Measurements from ENCODE around the gene NDST4.

The NDST4 gene

DNA sequence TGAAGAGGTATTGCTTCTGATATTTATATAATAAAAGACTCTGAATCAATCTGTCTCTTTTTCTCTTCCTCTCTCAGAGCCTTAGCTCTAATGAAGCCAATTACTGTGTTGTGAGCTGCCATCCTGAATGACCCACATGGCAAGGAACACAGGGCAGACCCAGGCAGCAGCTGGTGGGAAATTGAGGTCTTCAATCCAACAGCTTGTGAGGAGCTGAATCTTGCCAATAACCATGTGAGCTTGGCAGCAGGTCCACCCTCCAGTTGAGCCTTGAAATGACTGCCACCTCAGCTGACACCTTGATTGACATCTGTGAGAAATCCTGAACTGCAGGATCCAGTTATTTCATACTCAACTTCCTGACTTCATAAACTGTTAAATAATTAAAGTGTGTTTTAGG is 149.4 kb downstream of the NDST4 start:
- no peak overlapping the region for H3K27ac ChIP-seq (ENCODE audit: low read depth, low read length)
- no peaks in the 10 kb centered on the region for H4K20me1 ChIP-seq (ENCODE audit: control insufficient read depth, insufficient read depth, low read depth, low read length)
- no peaks in the 10 kb centered on the region for H3K27me3 ChIP-seq (ENCODE audit: control insufficient read depth, low read length)
- H3K9me3 ChIP-seq (ENCODE audit: control insufficient read depth, insufficient read depth, low read length): no peaks in the 10 kb centered on the region
- H3K4me1 ChIP-seq (ENCODE audit: control insufficient read depth, low read length): no peaks in the 10 kb centered on the region
- no peaks in the 10 kb centered on the region for H3K79me2 ChIP-seq (ENCODE audit: control insufficient read depth, low read length)
- H3K4me2 ChIP-seq (ENCODE audit: low read length): no peak overlapping the region
- H3K36me3 ChIP-seq (ENCODE audit: control insufficient read depth, low read length): no peaks in the 10 kb centered on the region
- no peak for TF ChIP-seq EZH2phosphoT487 (IDR thresholded peaks at IDR 0.05; ENCODE audit: borderline replicate concordance, low read length)
- TF ChIP-seq, protein P1, sequence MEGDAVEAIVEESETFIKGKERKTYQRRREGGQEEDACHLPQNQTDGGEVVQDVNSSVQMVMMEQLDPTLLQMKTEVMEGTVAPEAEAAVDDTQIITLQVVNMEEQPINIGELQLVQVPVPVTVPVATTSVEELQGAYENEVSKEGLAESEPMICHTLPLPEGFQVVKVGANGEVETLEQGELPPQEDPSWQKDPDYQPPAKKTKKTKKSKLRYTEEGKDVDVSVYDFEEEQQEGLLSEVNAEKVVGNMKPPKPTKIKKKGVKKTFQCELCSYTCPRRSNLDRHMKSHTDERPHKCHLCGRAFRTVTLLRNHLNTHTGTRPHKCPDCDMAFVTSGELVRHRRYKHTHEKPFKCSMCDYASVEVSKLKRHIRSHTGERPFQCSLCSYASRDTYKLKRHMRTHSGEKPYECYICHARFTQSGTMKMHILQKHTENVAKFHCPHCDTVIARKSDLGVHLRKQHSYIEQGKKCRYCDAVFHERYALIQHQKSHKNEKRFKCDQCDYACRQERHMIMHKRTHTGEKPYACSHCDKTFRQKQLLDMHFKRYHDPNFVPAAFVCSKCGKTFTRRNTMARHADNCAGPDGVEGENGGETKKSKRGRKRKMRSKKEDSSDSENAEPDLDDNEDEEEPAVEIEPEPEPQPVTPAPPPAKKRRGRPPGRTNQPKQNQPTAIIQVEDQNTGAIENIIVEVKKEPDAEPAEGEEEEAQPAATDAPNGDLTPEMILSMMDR (IDR thresholded peaks at IDR 0.05; ENCODE audit: low read depth, low read length, poor library complexity, severe bottlenecking): no peak
- no peaks in the 10 kb centered on the region for H3F3A ChIP-seq (ENCODE audit: control insufficient read depth, insufficient read depth)
- H3K4me3 ChIP-seq (ENCODE audit: low read length): no peak overlapping the region
- no peaks in the 10 kb centered on the region for H3K9me2 ChIP-seq (replicated peaks; ENCODE audit: control insufficient read depth, low read length)

DNA sequence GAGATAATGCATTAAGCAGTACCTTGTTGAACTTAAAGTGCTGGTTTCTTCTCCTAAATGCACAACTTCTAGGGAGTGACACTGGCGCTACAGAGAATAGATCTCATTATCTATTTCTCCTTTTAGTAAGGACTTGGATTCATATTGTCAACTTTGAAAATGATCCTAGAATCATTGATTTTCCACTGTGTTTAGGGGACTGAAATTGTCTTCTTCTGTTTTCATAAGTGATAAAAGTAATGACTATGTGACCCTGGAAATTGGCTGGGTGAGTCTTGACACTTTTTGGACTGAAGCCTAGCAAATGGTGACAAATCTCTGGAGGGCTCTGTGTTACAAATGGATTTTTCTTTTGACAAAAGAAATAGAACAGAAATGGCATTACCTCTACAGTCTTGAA is 167.8 kb downstream of the NDST4 start:
- Histone ChIP-seq H3K9me3 (ENCODE audit: control insufficient read depth, insufficient read depth, low read length) (no peaks in the 10 kb centered on the region), H3K27me3 (ENCODE audit: control insufficient read depth, low read length) (no peaks in the 10 kb centered on the region), H3F3A (ENCODE audit: control insufficient read depth, insufficient read depth) (no peaks in the 10 kb centered on the region), H3K9me2 (replicated peaks; ENCODE audit: control insufficient read depth, low read length) (no peaks in the 10 kb centered on the region), H4K20me1 (ENCODE audit: control insufficient read depth, insufficient read depth, low read depth, low read length) (no peaks in the 10 kb centered on the region), H3K79me2 (ENCODE audit: control insufficient read depth, low read length) (no peaks in the 10 kb centered on the region), H3K27ac (ENCODE audit: low read depth, low read length) (no peak overlapping the region), H3K4me1 (ENCODE audit: control insufficient read depth, low read length) (no peaks in the 10 kb centered on the region), H3K4me3 (ENCODE audit: low read length) (no peak overlapping the region), H3K36me3 (ENCODE audit: control insufficient read depth, low read length) (no peaks in the 10 kb centered on the region), H3K4me2 (ENCODE audit: low read length) (no peak overlapping the region)
- TF ChIP-seq, protein P1 (IDR thresholded peaks at IDR 0.05; ENCODE audit: low read depth, low read length, poor library complexity, severe bottlenecking): no peak
- TF ChIP-seq EZH2phosphoT487 (IDR thresholded peaks at IDR 0.05; ENCODE audit: borderline replicate concordance, low read length): no peak

DNA sequence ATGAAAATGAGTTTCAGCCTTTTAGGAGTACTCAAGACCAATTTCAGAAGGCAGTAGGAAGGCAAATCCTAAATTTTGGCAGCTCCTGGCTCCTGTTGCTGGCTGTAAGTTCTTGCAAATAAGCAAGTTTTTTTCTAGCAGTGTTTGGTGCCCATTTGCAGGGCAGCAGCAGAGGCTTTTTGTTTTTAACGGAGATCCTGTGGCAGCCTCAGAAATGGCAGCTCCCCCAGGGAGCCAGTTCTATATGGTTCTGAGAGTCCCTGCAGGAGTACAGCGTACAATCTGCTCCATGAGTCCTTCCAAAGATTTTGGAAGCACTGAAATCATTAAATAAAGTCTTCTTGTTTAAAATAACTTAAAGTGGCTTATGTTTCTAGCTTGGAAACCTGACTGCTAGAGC is 171.9 kb downstream of the NDST4 start:
- no peaks in the 10 kb centered on the region for H3K4me1 ChIP-seq (ENCODE audit: control insufficient read depth, low read length)
- H3K27ac ChIP-seq (ENCODE audit: low read depth, low read length): no peak overlapping the region
- no peaks in the 10 kb centered on the region for H3K9me3 ChIP-seq (ENCODE audit: control insufficient read depth, insufficient read depth, low read length)
- no peaks in the 10 kb centered on the region for H3K79me2 ChIP-seq (ENCODE audit: control insufficient read depth, low read length)
- H3K4me2 ChIP-seq (ENCODE audit: low read length): no peak overlapping the region
- H3K4me3 ChIP-seq (ENCODE audit: low read length): no peak overlapping the region
- TF ChIP-seq, protein P1 (IDR thresholded peaks at IDR 0.05; ENCODE audit: low read depth, low read length, poor library complexity, severe bottlenecking): no peak
- no peak for TF ChIP-seq EZH2phosphoT487 (IDR thresholded peaks at IDR 0.05; ENCODE audit: borderline replicate concordance, low read length)
- H3K36me3 ChIP-seq (ENCODE audit: control insufficient read depth, low read length): no peaks in the 10 kb centered on the region
- H3K9me2 ChIP-seq (replicated peaks; ENCODE audit: control insufficient read depth, low read length): no peaks in the 10 kb centered on the region
- H4K20me1 ChIP-seq (ENCODE audit: control insufficient read depth, insufficient read depth, low read depth, low read length): no peaks in the 10 kb centered on the region
- H3F3A ChIP-seq (ENCODE audit: control insufficient read depth, insufficient read depth): no peaks in the 10 kb centered on the region
- no peaks in the 10 kb centered on the region for H3K27me3 ChIP-seq (ENCODE audit: control insufficient read depth, low read length)

DNA sequence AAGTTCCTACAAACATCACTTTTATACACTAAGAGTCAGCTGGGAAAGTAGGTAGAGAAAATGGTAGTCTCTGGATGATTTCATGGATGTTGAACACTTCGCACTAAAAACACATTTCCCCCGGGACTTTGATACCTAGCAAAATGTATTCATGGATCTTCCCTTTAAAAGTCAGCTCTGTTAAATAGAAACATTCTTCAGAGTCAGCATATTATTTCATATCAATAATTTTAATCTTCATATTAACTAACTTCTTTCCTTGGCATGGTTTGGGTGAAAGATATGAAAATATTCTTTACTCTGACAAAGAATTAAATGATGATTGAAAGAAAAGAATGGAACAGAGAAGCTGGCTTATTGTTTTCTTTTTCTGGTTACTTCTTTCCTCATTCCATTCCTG is 185.5 kb downstream of the NDST4 start:
- no peaks in the 10 kb centered on the region for H3K36me3 ChIP-seq (ENCODE audit: control insufficient read depth, low read length)
- no peaks in the 10 kb centered on the region for H3K9me3 ChIP-seq (ENCODE audit: control insufficient read depth, insufficient read depth, low read length)
- H3K27ac ChIP-seq (ENCODE audit: low read depth, low read length): no peak overlapping the region
- no peak overlapping the region for H3K4me2 ChIP-seq (ENCODE audit: low read length)
- no peak overlapping the region for H3K4me3 ChIP-seq (ENCODE audit: low read length)
- H3F3A ChIP-seq (ENCODE audit: control insufficient read depth, insufficient read depth): no peaks in the 10 kb centered on the region
- H3K79me2 ChIP-seq (ENCODE audit: control insufficient read depth, low read length): no peaks in the 10 kb centered on the region
- H3K9me2 ChIP-seq (replicated peaks; ENCODE audit: control insufficient read depth, low read length): no peaks in the 10 kb centered on the region
- H3K4me1 ChIP-seq (ENCODE audit: control insufficient read depth, low read length): no peaks in the 10 kb centered on the region
- H3K27me3 ChIP-seq (ENCODE audit: control insufficient read depth, low read length): no peaks in the 10 kb centered on the region
- no peaks in the 10 kb centered on the region for H4K20me1 ChIP-seq (ENCODE audit: control insufficient read depth, insufficient read depth, low read depth, low read length)
- no peak for TF ChIP-seq EZH2phosphoT487 (IDR thresholded peaks at IDR 0.05; ENCODE audit: borderline replicate concordance, low read length)
- TF ChIP-seq, protein P1 (IDR thresholded peaks at IDR 0.05; ENCODE audit: low read depth, low read length, poor library complexity, severe bottlenecking): no peak

Data from DOHH2 (cell line).